Stimulated activated CD4-positive, alpha-beta T cell treated with anti-CD3 and anti-CD28 coated beads, TNF-alpha, amount 100 ng/mL, for 1 hour (primary cell): ENCODE data around the gene DSCAM.

Source experiments
- DNase-seq, 3 donors: peaks; one replicate each; pipeline ENCODE4 v3.0.0-alpha.2; 2020; ENCODE audit warnings: low read depth in 3 of 3, low spot score in 1 of 3

DSCAM gene

DNA sequence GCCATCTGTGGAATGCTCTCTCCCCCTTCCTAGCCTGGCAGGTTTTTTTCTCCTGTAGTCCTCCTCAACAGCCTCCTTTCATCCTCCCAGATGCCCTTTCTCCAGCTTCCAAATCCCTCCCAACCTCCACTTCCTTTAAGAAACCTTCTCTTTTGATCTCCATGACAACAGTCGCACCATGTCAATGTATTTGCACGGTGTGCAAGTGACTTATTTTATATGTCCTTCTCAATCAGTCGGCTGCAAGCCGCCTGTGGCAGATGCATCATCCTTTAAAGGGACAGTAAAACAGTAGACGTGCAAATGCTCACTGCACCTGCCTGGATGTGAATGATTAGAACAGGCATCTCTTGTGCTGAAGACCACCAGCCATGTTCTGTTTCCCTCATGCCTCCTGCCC lies 694.5 kb downstream of the DSCAM start:
- DNase-seq: no peak

DNA sequence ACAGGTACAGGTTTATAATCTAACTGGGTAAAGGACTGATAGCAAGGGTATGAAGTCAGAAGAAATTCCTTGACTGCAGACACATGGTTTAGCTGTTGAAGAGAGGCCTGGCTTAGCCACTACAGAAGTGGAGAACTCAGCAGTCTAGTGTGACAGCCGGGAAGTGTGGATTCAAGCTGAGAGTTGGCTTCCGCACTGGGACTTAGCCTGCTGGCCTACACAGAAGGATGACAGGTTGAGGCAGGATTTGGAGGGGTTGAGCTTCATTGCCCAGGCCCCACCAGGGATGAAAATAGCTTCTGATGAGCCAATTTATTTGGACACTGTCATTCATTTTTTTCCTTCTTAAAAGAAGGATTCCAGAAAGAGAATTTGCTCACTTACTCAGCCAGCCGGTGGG lies 695.3 kb downstream of the DSCAM start:
- DNase-seq: no peak

DNA sequence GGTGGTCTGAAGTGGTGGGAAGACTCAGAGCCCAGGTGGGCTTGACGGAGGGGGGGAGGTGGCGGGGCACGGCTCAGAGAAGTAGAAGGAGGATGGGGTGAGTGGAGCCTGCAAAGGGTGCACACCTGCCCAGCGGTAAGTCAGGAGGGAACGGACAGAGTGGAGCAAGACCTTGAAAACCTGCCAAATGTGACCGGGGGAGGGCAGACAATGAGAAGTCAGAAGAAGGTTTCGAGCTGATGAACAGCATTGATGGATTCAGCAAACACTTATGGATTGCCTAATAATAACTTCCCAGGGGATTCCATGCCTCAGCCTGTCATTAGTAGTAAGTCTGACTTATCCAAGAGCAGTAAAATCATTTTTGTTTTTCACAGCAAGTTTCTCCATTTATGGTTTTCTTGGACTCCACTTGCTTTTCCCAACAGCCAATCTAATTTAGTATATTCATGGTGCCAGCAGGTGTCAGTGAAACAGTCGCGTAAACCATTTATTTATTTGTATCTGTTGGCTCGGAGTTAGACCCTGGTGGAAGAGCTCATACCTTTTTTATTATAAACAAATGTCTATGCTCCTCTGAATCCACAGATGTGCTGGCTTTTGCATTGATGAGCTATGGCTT lies 700.6 kb downstream of the DSCAM start:
- DNase-seq: no peak

DNA sequence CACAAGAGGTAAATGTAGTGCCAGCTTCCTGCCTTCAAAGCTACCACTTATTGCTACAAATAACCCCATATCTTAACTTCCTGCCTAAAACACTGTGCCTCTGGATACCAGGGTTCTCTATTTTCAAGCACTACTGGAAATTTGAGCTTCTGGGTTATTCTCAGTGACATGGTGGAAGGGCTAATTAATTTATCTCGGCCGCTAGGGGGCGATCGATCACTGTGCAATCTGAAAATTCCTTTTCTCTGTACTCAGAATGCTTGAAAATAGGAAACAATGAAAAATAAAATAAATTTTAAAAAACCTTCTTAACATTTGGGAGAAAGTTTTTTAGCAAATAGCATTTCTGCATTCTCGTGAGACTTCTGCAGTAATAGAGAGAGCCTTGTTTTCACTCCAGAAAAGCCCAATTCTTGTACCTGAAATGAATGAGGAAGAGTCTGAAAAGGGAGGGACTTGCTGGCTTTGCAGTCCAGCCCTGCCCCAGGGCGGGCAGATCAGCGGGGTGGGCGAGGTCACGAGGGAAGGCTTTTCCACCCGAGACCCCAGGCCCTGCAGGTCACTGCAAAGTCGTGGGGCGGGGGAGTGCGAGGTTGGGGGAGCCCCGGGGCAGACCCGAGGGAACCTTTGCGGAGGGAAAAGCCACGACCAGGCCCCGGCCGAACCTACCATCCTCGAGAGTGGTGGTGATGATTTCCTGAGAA lies 703.0 kb downstream of the DSCAM start:
- DNase-seq: peak in 1 of 3 donors; percentile 4

DNA sequence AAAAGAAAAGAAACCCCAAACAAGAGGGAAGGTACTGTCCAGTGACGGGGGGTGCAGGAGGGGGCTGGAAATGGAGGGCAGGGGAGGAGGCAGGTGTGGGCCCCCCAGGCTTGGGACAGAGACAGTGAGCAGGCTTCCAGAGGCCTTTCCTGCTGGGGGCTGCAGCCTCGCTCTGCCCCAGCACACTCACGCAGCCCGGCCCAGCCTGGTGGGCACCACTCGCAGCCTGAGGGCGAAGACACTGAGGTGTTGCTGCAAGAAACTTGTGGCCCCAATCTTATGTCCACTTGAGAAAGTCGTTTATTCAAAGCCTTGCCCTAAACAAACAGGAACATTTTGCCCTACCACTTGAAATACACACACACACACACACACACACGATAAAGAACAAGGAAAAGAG lies 705.3 kb downstream of the DSCAM start:
- no peak for DNase-seq

DNA sequence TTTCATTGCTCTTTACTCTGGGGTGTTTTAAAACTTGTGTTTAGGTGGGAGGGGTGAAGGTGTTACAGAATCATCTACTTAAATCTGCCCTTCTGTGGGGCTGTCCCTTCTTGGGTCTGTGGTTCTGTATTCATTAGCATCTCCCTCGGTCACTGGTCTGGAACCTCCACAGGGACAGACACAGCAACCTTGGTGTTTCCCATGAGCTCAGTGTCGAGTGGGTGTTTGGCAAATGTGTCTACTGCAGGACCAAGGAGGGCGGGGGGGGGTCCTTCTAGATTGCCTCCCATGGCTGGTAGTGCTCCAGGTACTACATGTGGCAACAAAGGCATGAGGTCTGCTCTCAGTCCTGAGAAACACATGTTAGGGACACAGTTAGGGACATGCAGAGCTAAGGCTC lies 706.3 kb downstream of the DSCAM start:
- DNase-seq: no peak

DNA sequence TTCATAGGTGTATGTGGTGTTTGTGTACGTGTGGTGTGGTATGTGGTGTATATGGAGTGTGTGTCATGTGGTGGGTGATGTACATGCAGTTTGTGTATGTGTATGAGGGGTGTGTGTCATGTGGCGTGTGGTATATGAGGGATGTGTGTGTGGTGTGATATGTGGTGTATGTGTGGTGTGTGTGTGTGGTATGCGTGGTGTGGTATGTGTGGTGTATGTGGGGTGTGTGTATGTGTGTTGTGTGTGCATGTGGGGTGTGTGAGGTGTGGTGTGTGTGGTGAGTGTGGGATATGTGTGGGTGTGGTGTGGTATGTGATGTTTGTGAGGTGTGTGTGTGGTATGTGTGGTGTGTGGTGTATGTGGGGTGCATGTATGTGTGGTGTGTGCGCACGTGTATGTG lies 707.3 kb downstream of the DSCAM start:
- no peak for DNase-seq

DNA sequence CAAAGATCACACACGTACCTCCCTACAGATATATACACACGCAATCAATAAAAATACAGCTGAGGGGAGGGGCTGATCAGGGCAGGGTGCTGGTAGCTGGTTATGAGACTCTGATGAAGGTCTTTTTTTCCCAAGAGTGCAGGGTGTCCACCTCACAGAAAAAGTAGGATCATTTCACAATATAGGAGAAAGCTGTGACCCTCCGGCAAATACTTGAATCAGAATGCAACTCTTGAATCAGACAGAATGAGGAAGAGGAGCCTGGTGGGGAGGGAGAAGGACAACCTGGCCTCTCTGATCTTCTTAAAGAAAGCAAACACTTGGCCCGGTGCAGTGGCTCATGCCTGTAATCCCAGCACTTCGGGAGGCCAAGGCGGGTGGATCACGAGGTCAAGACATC lies 710.4 kb downstream of the DSCAM start:
- DNase-seq: no peak

DNA sequence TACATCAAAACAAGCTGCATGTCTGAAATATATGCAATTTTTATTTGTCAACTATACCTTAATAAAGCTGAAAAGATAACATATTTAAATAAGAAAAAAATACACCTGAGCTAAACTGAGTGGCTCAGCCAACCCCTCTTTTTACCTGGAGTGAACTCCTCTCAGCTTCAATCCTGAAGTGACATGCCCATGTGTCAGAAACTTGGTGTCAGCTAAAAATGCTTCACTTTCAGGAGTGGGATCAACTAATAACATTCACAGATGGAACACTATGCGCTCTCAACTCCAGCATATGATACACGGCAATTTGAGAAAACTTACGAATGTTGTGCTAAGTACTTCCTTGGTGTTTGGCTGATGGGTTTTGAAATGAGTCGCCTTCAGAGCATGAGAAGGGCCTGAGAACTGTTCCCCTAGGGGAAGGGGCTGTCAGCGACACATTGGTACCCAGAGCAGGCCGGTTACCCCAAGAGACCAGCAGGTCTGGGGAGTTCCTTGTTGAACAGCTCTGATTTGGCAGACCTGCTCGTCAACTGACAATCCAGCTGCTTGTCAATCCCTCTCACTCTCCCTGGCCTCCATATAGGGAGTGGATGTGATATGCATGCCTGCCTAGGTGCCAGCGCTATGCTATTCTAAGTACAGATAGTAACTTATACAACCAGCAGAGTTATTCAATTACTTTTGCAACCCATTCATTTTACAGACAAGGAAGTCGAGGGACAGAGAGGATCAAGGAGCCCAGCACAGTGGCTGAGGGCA lies 712.0 kb downstream of the DSCAM start:
- DNase-seq: no peak

DNA sequence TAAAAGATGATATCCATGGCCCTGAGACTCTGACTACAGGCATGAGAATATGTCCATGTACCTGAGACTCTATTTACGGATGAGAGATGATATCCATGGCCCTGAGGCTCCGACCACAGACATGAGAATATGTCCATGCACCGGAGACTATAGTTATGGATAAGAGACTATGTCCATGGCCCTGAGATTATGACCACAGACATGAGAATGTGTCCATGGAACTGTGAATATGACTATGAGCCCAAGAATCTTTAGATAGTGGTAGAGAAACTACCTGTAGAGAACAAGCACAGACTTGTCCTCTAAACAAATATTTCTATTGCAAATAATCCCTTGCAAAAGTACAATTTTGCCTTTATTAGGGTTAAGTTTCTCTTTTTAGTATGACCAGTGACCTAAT lies 716.5 kb downstream of the DSCAM start:
- DNase-seq: no peak

DNA sequence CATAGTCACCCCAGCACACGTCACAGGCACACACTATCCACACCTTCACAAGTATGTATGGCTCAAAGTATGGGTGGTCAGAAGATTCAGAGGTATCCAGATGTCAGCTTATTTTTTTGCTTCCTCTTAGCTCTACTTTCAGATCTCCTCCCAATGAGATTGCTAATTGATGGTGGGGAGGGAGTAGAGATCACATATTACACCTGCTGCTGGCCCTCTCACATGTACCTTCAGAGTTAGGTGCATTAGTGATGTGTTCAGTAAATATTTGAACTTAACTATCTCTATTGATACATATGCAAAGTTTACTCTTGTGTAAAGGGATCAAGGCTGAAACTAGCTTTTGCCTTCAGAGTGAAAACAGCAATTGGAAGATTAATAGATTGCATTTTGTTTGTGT lies 717.1 kb downstream of the DSCAM start:
- no peak for DNase-seq

DNA sequence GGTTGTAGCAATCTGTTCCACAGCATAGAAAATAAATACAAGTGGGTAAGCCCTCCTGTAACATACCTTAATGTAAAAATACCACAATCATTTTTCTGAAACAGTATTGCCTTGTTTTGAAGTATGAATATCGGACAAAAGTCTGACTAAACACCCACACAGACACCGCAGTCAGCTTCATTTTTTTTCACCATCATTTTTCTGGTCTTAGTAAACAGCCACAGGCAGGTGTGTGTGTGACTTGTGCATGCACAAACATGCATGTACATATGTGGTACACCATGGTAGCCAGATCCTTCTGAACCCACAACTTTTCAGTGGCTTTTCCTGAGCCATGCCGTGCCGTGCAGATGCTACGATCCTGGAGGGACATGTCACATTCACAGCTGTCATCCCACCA lies 718.1 kb downstream of the DSCAM start:
- no peak for DNase-seq

DNA sequence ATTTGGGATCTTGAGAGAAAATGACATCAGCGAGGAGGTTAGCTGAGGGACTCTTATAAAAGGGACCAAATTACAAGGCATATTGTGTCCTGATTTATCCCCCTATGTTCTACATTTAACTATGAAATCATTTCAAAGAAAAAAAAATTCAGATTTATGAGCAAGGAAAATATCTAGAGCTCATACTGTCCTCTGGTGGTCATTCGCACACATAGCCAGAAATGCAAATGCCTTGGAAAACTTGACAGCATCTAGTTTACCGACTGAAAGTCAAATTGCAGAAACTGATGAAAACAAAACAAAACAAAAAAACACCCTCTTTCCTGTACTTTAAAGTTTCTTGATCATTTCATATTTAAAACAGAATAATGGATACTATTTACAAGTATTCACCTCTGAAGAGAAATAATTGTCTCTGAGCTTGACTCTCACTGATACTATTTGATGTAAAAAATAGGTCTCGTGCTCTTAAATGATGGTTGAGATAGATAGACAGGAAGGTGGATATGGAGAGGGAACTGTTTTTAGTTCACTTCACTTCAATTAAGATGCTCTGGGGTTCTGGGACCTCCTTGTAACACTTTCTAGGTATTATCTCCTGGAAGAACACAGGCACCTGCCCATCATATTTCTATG lies 725.9 kb downstream of the DSCAM start:
- no peak for DNase-seq

DNA sequence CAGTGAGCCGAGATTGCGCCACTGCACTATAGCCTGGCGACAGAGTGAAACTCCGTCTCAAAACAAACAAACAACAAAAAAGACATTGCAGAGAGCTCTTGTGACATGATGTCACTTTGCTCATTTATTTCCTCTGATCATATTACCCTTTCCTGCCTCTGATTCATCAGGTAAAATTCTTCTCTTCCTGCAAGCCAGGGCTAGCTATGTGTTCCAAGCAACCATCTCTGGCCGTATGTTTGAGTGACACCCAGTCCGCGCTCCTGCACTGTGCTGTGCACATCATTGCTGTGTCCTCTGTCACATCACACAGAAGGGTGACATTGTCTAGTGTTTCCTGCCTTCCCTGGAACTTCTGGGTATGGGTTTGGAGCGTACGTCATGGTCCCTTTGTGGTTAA lies 728.4 kb downstream of the DSCAM start:
- DNase-seq: no peak

DNA sequence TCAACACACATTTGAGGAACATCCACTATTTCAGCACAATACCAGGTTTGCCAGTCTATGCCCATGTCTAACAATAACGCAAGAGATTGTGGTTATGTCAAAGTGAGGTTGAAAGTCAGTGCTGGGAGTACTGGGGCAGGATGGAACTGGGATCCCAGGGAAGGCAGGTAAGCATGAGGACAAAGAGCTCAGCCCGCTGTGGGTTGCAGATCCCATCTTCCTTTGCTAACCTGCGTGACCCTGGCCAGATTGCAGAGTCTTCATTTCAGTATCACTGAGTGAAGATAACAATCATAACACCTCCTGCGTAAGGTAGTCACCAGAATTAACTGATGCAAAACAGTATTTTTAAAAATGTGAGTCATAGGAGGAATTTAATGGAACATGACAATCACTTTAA lies 729.7 kb downstream of the DSCAM start:
- DNase-seq: no peak

DNA sequence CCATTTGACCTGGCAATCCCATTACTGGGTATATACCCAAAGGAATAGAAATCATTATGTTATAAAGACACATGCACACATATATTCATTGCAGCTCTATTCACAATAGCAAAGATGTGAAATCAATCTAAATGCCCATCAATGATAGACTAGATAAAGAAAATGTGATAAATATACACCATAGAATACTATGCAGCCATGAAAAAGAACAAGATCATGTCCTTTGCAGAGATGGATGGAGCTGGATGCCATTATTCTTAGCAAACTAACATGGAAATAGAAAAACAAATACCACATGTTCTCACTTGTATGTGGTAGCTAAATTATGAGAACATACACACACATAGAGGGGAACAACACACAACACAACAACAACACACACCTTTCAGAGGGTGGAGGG lies 731.2 kb downstream of the DSCAM start:
- no peak for DNase-seq

DNA sequence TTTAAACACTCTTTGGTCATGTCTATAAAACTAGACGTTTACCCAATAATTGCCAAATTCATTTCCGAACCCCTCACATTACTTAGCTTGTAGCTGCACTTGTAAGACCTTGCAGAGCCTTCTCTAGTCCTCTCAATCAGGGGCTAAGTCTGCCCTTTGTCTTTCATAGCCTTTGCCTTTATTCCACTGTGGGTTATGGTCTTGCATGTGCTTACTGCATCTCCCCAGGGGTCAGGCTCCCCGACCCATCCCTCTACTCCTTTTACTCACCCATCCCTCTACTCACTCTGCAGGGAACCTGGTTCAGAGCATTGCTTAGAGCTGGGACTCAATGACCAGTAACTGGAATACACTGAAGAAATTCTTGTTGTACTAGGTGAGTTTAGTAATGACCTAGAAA lies 744.3 kb downstream of the DSCAM start:
- no peak for DNase-seq

DNA sequence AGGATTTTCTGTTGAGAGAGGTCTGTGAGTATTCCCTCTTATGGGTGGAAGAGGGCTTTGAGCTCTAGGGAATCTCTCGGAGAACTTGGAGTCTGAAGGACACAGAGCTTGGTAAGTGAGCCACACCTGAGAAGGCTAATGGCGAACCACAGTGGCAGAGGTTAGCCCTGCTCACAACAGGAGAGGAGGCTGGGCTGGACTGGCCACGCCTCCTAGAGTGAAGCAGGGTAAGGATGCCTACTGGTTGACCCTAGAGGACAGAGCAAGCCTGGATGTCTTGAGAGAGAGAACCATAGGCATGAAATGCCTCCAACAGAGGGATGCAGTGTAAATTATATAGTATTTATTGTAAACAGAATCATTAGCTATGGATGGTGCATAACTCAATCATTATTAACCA lies 747.1 kb downstream of the DSCAM start:
- no peak for DNase-seq

DNA sequence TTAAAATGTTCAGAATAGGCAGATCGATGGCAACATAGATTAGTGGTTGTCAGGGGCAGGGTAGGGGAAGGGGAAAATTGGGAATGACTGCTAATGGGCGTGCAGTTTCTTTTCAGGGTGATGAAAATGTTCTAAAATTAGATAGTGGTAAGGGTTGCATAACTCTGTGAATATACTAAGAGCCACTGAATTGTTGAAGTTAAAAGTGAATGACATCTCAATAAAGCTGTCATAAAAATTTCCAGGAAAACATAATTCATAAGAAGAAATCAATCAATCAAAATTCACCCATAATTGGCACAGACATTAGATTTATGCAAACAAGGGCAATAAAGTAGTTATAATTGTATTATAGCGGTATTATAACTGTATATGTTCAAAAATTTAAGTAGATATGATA lies 751.5 kb downstream of the DSCAM start:
- no peak for DNase-seq

DNA sequence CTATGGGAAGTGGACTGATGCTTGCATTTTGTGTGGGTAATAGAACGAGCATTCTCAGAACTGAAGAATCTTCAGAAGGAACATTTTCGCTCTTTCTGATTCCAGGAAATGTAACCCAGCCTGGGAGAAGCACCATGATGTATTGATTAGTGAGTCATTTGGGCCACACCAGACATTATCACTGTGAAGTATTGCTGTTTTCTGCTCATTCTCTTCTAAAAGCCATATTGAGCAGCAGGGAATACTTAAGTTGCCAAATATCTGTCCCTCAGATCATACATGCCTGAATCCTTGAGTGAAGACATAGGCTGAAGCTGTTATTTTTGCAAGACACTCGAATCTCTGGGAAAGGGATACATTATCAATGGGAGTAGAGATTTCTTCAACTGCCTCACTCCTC lies 766.6 kb downstream of the DSCAM start:
- DNase-seq: no peak

DNA sequence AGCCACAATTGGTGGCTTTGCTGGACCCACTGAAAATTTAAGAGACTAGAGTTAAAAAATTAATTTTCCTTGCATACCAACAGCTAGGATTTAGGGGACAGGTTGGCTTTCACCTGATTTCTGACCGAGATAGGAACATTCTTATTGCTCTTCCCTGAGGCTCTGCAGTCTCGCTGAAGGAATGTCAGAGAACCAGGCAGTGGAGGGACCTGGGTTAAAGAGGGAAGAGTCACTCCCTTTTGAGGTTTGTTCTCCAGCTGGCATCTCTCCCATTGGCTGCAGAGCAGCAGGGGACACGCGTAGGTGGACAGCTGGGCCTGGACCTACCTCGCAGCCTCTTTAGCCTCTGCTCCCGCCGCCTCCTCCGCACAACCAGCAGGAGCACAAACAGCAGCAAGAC lies 772.2 kb downstream of the DSCAM start:
- no peak for DNase-seq

DNA sequence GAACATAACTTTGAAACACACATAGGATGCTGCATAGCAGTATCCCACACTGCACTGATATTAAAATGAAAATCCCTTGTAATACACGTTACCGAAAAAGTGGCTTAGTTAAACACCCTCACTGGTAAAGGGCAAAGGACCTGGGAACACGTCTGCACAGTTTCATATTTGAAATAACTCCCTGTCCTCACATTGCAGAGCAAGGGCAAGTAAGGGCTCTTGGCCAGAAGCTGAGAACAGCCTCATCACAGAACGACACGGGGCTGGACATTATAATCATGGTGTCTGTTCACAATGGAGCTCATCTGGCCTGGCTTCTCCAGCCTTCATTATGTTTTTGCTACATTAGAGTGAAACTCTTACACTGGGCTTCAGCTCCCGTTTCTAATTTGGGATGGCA lies 772.8 kb downstream of the DSCAM start:
- DNase-seq: no peak
